Hematopoietic multipotent progenitor cell treated with erythropoietin and hydrocortisone succinate and interleukin-3 and kit ligand, for 4 days (in vitro differentiated cells): ENCODE data around the gene NCKAP5.

Experiments
- DNase-seq: peaks from one replicate; pipeline ENCODE4 v3.0.0-alpha.2; 2015

Gene NCKAP5

DNA sequence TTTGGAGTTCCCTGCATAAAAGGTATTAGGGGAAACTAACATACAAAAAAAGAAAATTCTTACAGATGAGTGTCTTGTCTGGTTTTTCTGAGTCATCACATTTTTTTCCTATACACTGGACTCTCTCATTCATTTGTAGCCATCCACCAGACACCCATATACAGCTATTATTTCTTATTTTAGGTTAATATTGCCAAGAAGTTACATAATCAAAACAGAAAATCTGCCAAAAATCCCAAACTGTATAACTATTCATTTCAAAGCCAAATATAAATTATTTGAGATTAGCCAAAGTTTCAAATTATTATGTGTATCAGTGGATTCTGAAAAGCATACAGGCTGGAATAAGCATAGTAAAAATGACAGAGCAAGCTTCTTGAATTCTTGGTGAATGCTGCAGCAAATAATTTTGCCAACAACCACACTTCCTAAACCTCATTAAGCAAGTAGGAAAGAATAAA, 191.2 kb downstream of the NCKAP5 start:
- no peak for DNase-seq

DNA sequence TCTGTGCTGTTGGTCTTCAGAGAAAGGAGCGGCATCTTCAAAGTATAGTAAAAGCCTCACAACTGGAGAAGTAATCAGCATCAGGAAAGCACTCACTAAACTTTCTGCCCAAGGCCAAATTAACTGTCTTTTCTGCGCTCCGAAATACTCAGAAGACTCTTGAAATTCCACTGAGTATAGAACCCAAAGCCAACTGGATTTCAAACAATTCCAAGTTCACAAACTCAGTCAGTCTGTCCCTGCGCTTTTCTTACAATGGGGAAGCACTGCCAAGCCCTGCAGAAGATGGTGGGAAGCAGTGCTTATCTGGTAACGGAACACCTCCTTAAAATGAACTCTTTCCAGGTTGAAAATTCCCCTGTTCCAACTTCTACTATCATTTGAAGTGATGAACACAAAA, 193.5 kb downstream of the NCKAP5 start:
- no peak for DNase-seq

- DNase-seq = no peak
Observed at GRCh38 chr2:133371286-133371685, 197.0 kb downstream of the NCKAP5 start.

- no peak for DNase-seq
Observed at GRCh38 chr2:133369901-133370658, 198.2 kb downstream of the NCKAP5 start.

DNA sequence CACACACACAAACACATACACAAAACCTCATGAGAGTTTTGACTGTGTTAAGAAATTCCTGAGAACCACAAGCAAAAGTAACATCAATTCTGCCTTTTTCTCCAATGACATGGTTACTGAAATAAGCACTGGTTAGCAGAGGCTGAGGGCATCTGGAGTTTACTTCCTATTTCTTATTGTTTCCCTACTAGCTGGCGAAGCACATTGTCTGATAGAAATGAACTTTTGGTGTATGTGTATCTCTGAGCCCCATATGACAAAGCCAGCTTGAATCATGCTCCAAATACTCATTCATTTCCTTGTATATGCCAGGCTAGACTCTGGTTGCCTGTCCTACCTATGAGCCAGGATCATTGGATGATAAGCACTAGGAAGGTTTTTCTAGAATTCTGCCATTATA, 203.1 kb downstream of the NCKAP5 start:
- no peak for DNase-seq

GRCh38 chr2:133364636-133365035, 203.6 kb downstream of the NCKAP5 start:
- DNase-seq = no peak

GRCh38 chr2:133363884-133364283, 204.4 kb downstream of the NCKAP5 start:
- no peak for DNase-seq

GRCh38 chr2:133362061-133362476, 206.2 kb downstream of the NCKAP5 start:
- DNase-seq = no peak

- DNase-seq = peak; percentile 0
Observed at GRCh38 chr2:133360882-133361281, 207.4 kb downstream of the NCKAP5 start.

DNA sequence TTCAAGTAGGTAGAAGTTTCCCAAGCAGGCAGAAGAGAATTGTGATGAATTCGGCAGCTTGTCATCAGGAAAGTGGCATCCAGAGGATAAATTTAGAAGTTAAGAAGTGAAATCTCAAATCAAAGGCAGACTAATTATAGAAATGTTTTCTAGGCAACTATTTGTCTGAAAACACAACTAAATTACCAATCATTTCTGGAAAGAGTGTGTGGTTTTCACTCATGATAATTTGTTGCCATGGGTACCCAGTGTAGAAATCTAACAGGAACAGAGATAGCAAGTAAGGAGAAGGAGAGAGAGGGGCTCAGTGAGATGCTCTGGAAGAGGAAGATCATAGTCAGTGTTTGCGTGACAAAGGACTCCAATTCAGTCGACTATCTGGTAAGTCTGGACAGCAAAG, 208.1 kb downstream of the NCKAP5 start:
- no peak for DNase-seq

DNA sequence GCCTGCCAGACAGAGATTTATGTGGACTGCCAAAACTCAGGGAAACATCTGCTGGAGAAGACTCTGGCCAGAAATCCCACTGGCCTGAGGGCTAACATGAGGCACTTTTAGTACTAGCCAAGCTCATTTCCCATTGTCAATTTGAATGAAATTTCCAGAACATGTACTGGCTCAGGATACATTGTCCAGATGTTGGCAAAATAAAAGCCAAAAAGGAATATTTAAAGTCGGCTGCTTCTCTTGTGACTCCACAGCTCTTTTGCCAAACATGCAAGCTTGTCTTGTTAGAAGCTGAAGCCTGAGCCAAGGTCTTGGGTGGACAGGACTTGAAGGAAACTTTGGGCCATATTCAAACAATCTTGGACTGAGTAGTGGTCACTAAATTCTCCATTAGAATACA, 215.5 kb downstream of the NCKAP5 start:
- DNase-seq = no peak

GRCh38 chr2:133346654-133347053, 221.6 kb downstream of the NCKAP5 start:
- no peak for DNase-seq

DNA sequence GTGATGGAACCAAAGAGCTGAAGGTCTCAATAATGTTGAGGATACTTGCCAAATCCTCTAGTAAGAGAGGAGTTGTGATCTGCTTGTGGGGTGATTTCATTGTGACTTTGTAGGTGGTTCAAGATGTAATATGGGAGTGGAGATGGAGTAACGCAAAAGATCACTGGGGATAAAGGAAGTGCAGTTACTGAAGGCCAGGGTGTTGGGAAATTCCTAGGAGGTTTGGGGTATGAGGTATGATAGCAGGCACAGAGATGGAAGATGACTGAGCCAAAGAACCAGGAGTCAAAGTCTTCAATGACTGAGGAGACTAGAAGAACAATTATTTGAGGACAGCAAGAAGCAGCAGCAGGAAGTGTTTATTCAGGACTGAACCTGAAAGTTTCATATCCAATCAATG, 222.6 kb downstream of the NCKAP5 start:
- no peak for DNase-seq

- DNase-seq = no peak
Observed at GRCh38 chr2:133344849-133345248, 223.4 kb downstream of the NCKAP5 start.

GRCh38 chr2:133343018-133343352, 225.3 kb downstream of the NCKAP5 start:
- no peak for DNase-seq

DNA sequence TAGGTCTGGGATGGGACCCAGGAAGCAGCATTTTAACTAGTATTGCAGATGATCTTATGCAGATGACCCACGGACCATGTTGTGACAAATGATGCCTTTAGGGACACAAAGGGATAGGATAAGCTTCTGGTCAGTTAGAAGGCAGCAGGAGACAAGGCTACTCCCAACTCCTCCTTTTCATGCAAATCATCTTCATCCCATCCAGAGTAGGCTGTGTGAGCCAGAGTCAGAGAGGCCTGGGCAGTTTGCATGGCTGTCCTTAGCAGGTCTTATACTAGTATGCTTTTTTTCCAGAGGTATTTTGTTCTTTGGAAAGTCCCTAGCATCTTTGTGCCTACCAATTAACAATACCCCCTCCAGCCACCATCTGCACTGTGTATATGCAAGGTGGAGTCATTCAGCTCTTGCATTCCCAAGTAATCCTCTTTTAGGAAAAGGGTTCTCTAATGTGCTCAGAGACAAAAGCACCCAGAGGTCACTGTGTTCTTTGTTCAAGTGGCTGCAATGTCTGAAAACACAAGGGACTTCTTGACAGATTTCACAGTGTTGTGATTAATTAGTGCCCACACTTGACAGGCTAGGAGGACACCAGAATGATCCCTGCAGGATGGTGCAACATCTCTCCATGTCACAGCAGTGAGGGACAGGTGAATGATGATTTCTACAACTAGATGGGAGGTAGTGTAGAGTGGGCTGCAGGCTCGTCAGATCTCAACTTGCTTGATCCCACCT, 225.8 kb downstream of the NCKAP5 start:
- DNase-seq = no peak

- no peak for DNase-seq
Observed at GRCh38 chr2:133341575-133341974, 226.7 kb downstream of the NCKAP5 start.

DNA sequence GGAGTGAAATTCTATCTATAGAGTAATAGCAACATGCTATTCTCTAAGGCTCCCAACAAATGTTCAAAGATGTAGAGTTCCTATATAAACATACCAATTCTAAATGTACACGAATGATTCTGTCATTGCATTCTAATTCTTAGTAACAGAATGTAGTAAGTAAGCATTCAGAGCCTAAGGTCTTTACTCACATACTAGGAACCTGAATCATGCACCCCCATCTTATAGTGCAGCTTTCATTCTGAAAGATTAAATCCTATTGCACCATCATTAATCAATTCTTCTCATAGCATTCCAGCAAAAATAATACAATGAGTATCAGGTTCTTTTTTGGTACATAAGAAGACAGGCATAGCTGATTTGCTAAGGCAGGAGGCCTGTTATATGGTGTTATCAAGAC, 230.0 kb downstream of the NCKAP5 start:
- no peak for DNase-seq

DNA sequence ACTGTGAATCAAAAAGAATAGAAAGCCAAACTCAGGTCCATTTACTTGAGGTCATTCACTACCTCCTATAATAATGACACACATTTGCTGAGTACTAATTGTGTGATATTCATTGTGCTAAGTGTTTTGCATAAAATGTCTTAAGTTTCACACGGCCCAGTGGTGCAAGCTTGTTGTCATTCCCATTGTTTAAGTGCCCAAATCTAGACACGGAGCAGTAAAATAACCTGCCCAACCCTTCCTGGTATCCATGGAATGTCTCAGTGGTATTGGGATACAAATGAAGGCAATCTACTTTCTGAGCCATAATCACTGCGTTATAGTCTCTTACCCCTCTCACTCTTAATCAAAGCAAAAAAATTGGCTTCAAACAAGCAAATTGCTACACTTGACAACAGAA, 233.3 kb downstream of the NCKAP5 start:
- no peak for DNase-seq

GRCh38 chr2:133333181-133333580, 235.1 kb downstream of the NCKAP5 start:
- DNase-seq = no peak

DNA sequence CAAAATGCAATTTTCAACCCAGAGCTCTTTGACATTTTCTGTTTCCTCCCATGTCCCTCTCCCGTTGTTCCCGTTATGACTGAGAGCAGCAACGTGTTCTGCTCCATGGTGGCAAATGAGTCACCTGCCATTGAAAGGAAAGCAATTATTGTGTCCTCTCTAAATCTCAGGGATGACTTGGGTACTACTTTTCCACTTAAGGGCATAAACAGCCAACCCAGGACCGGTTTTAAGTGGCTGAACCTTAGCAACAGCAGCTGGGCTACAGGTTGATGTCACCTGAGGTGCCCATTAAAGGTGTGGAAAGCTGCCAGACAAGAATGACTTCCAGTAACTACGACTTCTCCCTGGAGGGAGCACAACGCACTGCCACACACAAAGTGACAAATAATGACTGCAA, 236.8 kb downstream of the NCKAP5 start:
- DNase-seq = no peak

DNA sequence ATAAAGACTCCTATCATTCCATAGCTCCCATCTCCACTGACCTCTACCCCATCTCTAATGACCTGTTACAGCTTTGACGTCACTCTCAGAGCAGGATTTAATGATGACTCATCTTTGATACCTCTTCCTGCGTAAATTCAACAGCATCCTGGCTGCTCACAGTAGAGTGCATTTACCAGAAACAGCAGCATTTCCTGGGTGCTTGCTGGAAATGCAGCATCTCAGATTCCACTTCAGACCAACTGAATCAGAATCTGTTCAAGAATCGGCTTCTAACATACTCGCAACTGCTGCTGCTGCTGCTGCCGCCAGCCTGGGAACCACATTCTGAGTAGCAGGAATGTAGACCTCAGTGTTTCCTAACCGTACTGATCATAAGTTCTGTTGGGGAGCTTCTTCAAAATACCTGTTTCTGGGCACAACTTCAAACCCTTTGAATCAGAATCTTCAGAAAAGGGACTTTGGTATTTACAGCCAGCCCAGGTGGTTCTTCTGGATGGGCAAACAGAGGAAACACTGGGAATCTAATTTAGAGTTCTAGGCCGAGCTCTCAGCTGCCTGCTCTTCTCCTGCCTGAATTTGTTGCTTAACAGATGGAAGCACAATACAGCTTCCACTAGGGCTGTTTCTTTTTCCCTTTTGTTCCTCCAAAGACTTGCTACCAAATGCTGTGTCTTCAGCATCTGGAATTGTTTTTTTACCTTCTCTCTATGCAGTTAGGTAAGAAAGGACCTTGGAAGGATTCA, 241.4 kb downstream of the NCKAP5 start:
- DNase-seq = no peak

DNA sequence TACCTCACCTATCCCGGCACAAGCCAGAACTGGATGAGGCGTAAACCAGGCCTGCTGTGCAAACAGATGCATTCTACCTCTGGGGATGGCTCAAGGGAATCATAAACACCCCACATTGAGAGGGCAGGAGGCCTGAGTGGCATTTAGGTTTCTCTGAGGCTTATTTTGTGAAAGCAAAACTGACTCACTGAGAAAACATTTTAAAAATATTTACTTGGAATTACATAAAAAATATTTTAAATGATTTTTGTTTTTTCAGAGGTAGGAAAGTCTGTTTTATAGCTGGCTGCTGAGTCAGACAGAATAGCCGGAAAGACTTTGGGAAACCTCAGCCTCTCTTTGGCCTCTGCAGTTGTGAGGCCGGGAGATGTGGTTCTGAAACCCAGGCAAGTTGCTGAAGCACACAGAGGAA, 244.1 kb downstream of the NCKAP5 start:
- DNase-seq = no peak

GRCh38 chr2:133322909-133323308, 245.4 kb downstream of the NCKAP5 start:
- DNase-seq = no peak
